GM08714 (cell line): ENCODE data around the gene CLIC4.

Source experiments
- H3K4me3 ChIP-seq: fragments of 200-500 bp; sonication (Bioruptor generic); 2 replicates; pipeline ENCODE4 v1.5.1; 2014; ENCODE audit warnings: mild to moderate bottlenecking, low read length, inconsistent platforms
- ZNF274 ChIP-seq: IDR thresholded peaks from 2 replicates; pipeline ENCODE4 v1.6.1; 2012; ENCODE audit warnings: mild to moderate bottlenecking, low read depth, low read length

CLIC4 gene

DNA sequence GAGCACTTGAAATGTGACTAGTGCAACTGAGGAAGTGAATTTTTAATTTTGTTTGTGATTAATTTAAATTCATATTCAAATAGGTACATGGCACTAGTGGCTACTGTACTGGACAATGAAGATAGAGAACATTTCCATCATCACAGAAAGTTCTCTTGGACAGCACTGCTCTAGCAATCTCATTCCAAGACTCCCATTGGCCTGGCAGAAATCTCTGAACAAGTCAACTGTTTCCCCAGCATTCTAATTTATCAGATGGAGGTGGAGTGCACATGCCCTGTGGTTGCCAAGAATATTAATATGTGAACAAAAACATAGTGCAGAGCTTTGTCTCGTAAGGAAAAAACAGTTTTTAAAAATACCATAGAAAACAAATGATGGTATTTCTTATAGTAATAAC, 81.3 kb downstream of the CLIC4 start:
- no peak overlapping the region for H3K4me3 ChIP-seq
- TF ChIP-seq ZNF274, result no peak

GRCh38 chr1:24827379-24828135, 82.3 kb downstream of the CLIC4 start:
- no peak for TF ChIP-seq ZNF274
- H3K4me3 ChIP-seq, result no peak overlapping the region

GRCh38 chr1:24828183-24828886, 83.1 kb downstream of the CLIC4 start:
- TF ChIP-seq ZNF274, result no peak
- no peak overlapping the region for H3K4me3 ChIP-seq

- no peak for TF ChIP-seq ZNF274
- no peak overlapping the region for H3K4me3 ChIP-seq
These were observed 83.6 kb downstream of the CLIC4 start for GRCh38 chr1:24828887-24829192.

DNA sequence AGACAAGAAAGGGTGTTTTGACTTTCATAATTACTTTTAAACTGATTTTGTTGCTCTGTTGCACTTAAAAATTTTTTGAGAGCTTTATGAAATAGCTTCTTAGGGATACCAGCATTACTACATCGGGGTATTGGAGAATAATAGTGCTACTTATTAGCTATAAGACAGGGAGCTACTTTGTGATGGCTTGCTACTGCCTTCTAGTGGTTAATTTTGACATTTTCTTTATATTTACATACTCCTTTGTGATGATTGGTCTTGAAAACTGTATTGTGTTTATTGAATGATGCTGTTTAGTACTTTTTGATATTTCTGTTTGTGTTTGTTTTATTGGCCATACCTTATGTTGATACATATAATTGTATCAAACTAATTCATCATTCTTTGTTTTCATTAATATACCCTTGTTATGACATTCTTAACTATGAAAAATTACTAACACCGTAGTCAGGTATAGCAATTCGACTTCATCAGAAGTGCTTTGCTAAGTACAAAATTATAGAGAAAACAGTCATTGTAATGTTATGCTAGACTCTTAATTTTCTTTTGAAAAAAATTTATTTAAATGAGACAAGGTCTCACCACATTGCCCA, 85.5 kb downstream of the CLIC4 start:
- no peak overlapping the region for H3K4me3 ChIP-seq
- TF ChIP-seq ZNF274, result no peak

GRCh38 chr1:24841593-24841992, 96.3 kb downstream of the CLIC4 start:
- no peak overlapping the region for H3K4me3 ChIP-seq
- no peak for TF ChIP-seq ZNF274

DNA sequence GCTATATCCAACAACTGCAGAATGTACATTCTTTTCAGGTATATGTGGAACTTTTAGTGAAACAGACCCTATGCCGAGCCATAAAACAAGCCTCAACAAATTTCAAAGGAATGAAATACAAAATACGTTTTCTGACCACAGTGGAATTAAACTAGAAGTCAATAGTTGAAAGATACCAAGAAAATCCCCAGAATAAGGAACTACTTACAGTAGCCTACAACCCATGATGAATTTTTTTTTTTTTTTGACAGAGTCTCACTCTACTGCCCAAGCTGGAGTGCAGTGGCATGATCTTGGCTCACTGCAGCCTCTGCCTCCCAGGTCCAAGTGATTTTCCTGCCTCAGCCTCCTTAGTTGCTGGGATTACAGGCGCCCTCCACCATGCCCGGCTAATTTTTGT, 101.4 kb downstream of the CLIC4 start:
- TF ChIP-seq ZNF274, result no peak
- no peak overlapping the region for H3K4me3 ChIP-seq

DNA sequence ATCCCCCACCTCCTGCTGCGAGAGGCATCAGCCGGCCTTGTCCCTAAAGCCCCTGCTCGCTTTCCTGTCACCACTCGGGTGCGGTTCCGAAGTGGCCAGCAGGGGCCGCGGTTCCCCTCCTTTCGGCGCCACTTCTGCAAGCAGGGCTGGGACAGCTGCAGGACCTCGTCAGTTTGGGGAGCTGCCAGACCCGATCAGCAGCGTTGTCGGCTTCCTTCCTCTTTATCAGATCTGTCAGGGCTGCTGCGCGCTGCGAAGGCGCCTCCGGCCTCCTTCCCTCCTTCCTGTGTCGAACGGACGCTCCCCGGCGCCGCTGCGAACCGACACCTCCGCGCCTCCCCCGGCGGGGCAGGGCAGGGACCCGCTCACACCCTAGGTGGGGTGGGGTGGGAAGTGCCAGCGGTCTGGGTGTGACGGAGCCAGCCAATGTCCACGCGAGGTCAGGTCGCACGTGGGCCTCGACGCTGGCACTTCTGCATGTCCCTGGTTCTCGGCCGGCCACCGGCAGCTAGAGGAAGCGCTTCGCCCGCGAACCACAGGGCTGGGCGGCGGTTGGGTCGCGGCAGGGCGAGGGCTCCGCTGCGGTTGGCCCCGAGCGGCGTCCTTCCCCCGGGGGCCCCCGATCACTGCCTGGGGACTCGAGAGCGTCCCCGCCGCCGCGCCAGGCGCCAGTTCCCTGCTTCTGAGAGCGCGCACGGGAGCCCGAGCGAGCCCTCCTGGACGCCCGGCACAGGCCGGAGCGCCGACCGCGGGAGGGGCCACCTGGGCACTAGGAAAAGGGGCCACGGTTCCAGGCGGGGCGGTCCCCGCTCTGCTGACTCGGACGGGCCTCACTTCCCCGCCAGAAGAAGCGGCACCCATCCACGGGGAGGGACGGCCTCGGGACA, 103.0 kb downstream of the CLIC4 start:
- no peak for TF ChIP-seq ZNF274
- peak overlapping the region; percentile 44; the same call in 1 of the 2 replicates for H3K4me3 ChIP-seq

DNA sequence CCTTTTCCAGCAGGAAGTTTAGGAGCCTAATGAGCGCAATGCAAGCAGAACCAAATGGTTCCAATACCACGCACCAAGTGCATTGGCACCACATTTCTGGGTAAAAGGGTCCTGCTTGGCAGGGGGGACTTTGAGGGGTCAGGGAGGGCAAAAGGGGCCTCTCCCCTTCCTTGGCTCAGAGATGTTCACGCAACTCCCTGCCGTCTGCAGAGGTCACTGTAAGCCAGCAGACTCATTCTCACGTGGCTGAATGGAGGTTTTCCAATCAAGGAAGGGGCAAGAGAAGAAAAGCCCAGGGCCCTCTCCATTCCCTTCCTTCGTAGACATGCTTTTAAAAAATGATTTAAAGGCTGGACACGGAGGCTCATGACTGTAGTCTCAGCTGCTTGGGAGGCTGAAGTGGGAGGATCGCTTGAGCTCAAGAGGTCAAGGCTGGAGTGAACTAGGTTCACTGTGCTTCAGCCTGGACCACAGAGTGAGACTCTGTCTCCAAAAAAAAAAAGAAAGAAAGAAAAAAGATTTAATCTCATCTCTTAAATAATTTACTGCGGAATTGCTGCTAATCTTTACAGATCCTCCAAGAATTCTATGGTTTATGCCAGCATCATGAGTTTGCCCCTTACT, 104.5 kb downstream of the CLIC4 start:
- H3K4me3 ChIP-seq, result no peak overlapping the region
- TF ChIP-seq ZNF274, result no peak

DNA sequence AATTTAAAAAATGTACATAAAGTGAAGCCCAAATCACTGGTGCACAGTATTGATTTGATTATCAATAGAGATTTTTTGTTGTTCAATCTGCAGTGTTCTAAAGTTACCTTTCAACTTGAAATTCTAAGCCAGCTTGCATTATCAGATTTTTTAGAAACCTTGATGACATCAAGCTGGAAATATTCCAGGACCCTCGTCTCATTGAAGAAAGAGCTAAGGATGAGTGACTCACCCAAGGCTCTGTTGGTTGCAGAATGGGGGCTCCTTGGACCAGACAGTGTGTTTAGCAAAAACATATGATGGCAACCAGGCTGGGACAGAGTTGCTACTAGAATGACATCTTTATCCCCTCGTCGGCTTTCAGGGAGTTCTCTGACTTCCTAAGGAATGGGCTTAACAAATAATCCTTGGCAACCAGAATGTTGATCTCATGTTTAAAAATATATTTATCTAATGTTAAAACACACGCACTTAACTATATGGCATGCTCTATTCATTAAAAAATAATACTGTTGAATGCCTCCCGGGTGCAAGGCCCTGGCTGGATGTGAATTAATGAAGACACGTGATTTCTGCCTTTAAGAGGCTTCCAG, 105.2 kb downstream of the CLIC4 start:
- no peak for TF ChIP-seq ZNF274
- no peak overlapping the region for H3K4me3 ChIP-seq

- no peak overlapping the region for H3K4me3 ChIP-seq
- no peak for TF ChIP-seq ZNF274
These were observed 108.4 kb downstream of the CLIC4 start for GRCh38 chr1:24853649-24854048.

DNA sequence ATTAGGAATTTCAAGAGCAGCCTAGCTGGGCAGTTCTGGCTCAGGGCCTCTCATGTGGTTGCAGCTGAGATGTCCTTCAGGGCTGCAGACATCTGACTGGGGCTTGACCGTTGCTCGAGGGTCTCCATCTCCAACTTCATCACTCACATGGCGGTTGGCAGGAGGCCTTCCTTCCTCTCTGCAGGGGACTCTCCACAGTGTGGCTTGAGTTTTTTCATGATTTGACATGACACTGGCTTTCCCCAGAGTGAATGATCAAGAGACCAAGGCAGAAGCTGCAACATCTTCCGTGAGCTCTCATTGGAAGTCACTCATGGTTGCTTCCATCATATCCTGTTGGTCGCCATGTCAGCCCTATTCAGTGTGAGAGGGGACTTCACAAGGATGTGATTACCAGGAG, 110.2 kb downstream of the CLIC4 start:
- no peak for TF ChIP-seq ZNF274
- H3K4me3 ChIP-seq, result no peak overlapping the region

GRCh38 chr1:24856787-24857506, 111.7 kb downstream of the CLIC4 start:
- no peak overlapping the region for H3K4me3 ChIP-seq
- TF ChIP-seq ZNF274, result no peak
